HEK293 (cell line): ENCODE results near the gene ANP32B.
"Not testable (repeated sequence)": the region's sequence is repeated elsewhere in the genome, so short reads cannot be mapped to it uniquely, and the experiment has no call there.

Source experiments
- CTCF ChIA-PET: fragments of 350-600 bp; formaldehyde crosslinking; extraction: SDS; loops from one replicate; lab custom pipeline; 2021; ENCODE audit warnings: antibody characterized with exemption; lab: Yijun Ruan, JAX
- POLR2A ChIA-PET: fragments of 300-600 bp; formaldehyde crosslinking; extraction: SDS; loops from one replicate; lab custom pipeline; 2020; ENCODE audit warnings: antibody characterized with exemption, inconsistent platforms; lab: Yijun Ruan, JAX
- H3K27ac ChIP-seq: fragments of 200-500 bp; sonication (Bioruptor generic); 2 replicates; pipeline ENCODE4 v1.5.1; 2014; ENCODE audit warnings: low read depth, low read length, control low read depth, inconsistent platforms; ENCODE audit errors: extremely low read depth
- H3K36me3 ChIP-seq, 2 experiments: fragments of 200-500 bp in 1 of 2; sonication (Bioruptor generic) in 1 of 2; 1 replicate in 1 of 2; 2 replicates in 1 of 2; pipeline ENCODE4 v1.5.1; 2014 to 2017; ENCODE audit warnings: inconsistent platforms in 2 of 2, low read length in 2 of 2; ENCODE audit not compliant: control insufficient read depth in 2 of 2, insufficient read depth in 1 of 2
- H3K4me1 ChIP-seq: fragments of 200-500 bp; sonication (Bioruptor generic); 2 replicates; pipeline ENCODE4 v1.5.1; 2014; ENCODE audit warnings: mild to moderate bottlenecking, low read length, inconsistent platforms; ENCODE audit not compliant: control insufficient read depth, insufficient read depth
- H3K4me3 ChIP-seq: 2 replicates; pipeline ENCODE4 v1.5.1; 2011; ENCODE audit warnings: low read depth, mild to moderate bottlenecking, control low read depth, low read length, moderate library complexity
- H3K9me3 ChIP-seq: fragments of 200-500 bp; sonication (Bioruptor generic); 2 replicates; pipeline ENCODE4 v1.5.1; 2014; ENCODE audit warnings: low read depth, low read length, inconsistent platforms; ENCODE audit not compliant: control insufficient read depth, insufficient read depth
- HIC1 ChIP-seq: fragments of 450-650 bp; formaldehyde crosslinking; IDR thresholded peaks from 2 replicates; pipeline ENCODE4 v1.5.1; 2016; ENCODE audit warnings: missing biosample characterization, missing genetic modification characterization
- PBX3 ChIP-seq: sonication (generic); formaldehyde crosslinking; IDR thresholded peaks from 2 replicates; pipeline ENCODE4 v1.8.1; 2022; ENCODE audit warnings: mild to moderate bottlenecking, moderate library complexity, missing genetic modification reagents
- ZBTB48 ChIP-seq: fragments of 450-650 bp; formaldehyde crosslinking; IDR thresholded peaks from 2 replicates; pipeline ENCODE4 v1.5.1; 2016; ENCODE audit warnings: missing biosample characterization, missing genetic modification characterization
- ZFP41 ChIP-seq: fragments of 450-650 bp; formaldehyde crosslinking; IDR thresholded peaks from 2 replicates; pipeline ENCODE4 v1.5.1; 2016; ENCODE audit warnings: missing biosample characterization, missing genetic modification characterization, borderline replicate concordance
- ZNF114 ChIP-seq: fragments of 450-650 bp; formaldehyde crosslinking; IDR thresholded peaks from 2 replicates; pipeline ENCODE4 v1.5.0; 2017; ENCODE audit warnings: missing biosample characterization, missing genetic modification characterization
- ZNF155 ChIP-seq: fragments of 450-650 bp; formaldehyde crosslinking; IDR thresholded peaks from 2 replicates; pipeline ENCODE4 v1.5.1; 2016; ENCODE audit warnings: missing biosample characterization, missing genetic modification characterization
- ZNF16 ChIP-seq: fragments of 450-650 bp; formaldehyde crosslinking; IDR thresholded peaks from 2 replicates; pipeline ENCODE4 v1.5.1; 2016; ENCODE audit warnings: low read depth, missing biosample characterization, missing genetic modification characterization
- ZNF274 ChIP-seq, 2 experiments: fragments of 200-500 bp in 1 of 2; fragments of 450-650 bp in 1 of 2; sonication (Bioruptor generic) in 1 of 2; formaldehyde crosslinking in 1 of 2; IDR thresholded peaks; 2 replicates each; pipeline versions ENCODE4 v1.5.1 to v1.6.1; 2014 to 2016; ENCODE audit warnings: borderline replicate concordance in 1 of 2, inconsistent platforms in 1 of 2, low read length in 1 of 2, missing biosample characterization in 1 of 2, missing genetic modification characterization in 1 of 2
- ZNF292 ChIP-seq: fragments of 450-650 bp; formaldehyde crosslinking; IDR thresholded peaks from 2 replicates; pipeline ENCODE4 v1.5.1; 2016; ENCODE audit warnings: low read depth, missing biosample characterization, missing genetic modification characterization, borderline replicate concordance
- ZNF311 ChIP-seq: fragments of 450-650 bp; formaldehyde crosslinking; IDR thresholded peaks from 2 replicates; pipeline ENCODE4 v1.5.1; 2017; ENCODE audit warnings: missing biosample characterization, missing genetic modification characterization, borderline replicate concordance
- ZNF324 ChIP-seq: fragments of 450-650 bp; formaldehyde crosslinking; IDR thresholded peaks from 2 replicates; pipeline ENCODE4 v1.5.1; 2016; ENCODE audit warnings: missing biosample characterization, missing genetic modification characterization
- ZNF596 ChIP-seq: fragments of 450-650 bp; IDR thresholded peaks from 2 replicates; pipeline ENCODE4 v1.5.0; 2018; ENCODE audit warnings: missing biosample characterization, mild to moderate bottlenecking, missing genetic modification characterization, moderate library complexity
- ZNF629 ChIP-seq: fragments of 450-650 bp; formaldehyde crosslinking; IDR thresholded peaks from 2 replicates; pipeline ENCODE4 v1.5.1; 2017; ENCODE audit warnings: missing biosample characterization, missing genetic modification characterization
- ZNF664 ChIP-seq: fragments of 450-650 bp; formaldehyde crosslinking; IDR thresholded peaks from 2 replicates; pipeline ENCODE4 v1.5.1; 2016; ENCODE audit warnings: missing biosample characterization, missing genetic modification characterization
- ZNF785 ChIP-seq: fragments of 450-650 bp; formaldehyde crosslinking; IDR thresholded peaks from 2 replicates; pipeline ENCODE4 v1.5.1; 2016; ENCODE audit warnings: missing biosample characterization, missing genetic modification characterization
- TF ChIP-seq, protein P1 (sequence below): fragments of 450-650 bp; formaldehyde crosslinking; IDR thresholded peaks from 2 replicates; pipeline ENCODE4 v1.5.1; 2016; ENCODE audit warnings: missing biosample characterization, missing genetic modification characterization

The ANP32B gene

DNA sequence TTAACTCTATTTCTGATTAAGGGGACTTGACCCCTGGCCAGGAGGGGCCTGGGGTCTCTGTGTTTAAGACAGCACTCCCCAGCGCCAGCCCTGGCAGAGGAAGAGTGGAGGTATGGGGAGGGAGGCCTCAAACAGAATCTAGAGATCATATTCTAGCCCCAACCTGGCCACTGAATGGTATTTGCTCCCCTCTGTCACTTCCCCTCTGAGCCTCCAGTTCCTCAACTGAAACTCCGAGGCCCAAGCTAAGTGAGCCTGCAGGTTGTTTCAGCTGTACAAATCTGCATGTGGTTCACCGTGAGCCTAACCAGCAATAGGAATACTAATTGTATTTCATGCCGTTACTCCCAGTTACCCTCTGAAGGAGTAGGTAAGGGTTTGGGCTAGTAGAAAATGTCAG lies 36.0 kb downstream of the ANP32B start (continued):
- no peak for TF ChIP-seq ZNF664 (tag by site-specific recombination)

- ChIA-PET POLR2A (interaction anchor here (0.6 to 0.8 kb wide), 3 partner anchors 98 to 776 kb away, joined by 3 read pairs; partner anchors contain the start of gene TRMO), CTCF (interaction anchor here (0.5 to 1.3 kb wide), 5 partner anchors 13 to 98 kb away, joined by 3 to 11 read pairs (median 3); partner anchors contain the start of gene TRMO)
- peaks cover 11 to 62% of the 10 kb centered on the region in 2 experiments for H3K36me3 ChIP-seq
- not testable (repeated sequence) for H3K9me3 ChIP-seq, H3K27ac ChIP-seq, H3K4me1 ChIP-seq, H3K4me3 ChIP-seq
Observed at GRCh38 chr9:98019869-98020268, 36.7 kb downstream of the ANP32B start.

GRCh38 chr9:98020476-98021145 lies 37.5 kb downstream of the ANP32B start:
- POLR2A ChIA-PET, result interaction anchor here (0.6 to 1.3 kb wide), 4 partner anchors 12 to 98 kb away, joined by 3 to 6 read pairs (median 4); partner anchors contain the start of genes NANS and TRMO
- Histone ChIP-seq H3K4me1 (no peaks in the 10 kb centered on the region), H3K4me3 (no peak overlapping the region), H3K36me3 (peaks cover 6 to 55% of the 10 kb centered on the region in 2 experiments; a peak in 2 of 3 replicates), H3K9me3 (no peaks in the 10 kb centered on the region), H3K27ac (no peak overlapping the region)
- TF ChIP-seq PBX3 (CRISPR knock-in tag) (no peak), ZNF785 (tag by site-specific recombination) (no peak), ZNF596 (tag by site-specific recombination) (no peak), ZNF114 (tag by site-specific recombination) (no peak), ZNF274 (IDR thresholded peaks at IDR 0.05; ENCODE audit: low read length) (no peak), ZNF274 (tag by site-specific recombination; IDR thresholded peaks at IDR 0.05; ENCODE audit: borderline replicate concordance) (no peak)
- TF ChIP-seq, protein P1, sequence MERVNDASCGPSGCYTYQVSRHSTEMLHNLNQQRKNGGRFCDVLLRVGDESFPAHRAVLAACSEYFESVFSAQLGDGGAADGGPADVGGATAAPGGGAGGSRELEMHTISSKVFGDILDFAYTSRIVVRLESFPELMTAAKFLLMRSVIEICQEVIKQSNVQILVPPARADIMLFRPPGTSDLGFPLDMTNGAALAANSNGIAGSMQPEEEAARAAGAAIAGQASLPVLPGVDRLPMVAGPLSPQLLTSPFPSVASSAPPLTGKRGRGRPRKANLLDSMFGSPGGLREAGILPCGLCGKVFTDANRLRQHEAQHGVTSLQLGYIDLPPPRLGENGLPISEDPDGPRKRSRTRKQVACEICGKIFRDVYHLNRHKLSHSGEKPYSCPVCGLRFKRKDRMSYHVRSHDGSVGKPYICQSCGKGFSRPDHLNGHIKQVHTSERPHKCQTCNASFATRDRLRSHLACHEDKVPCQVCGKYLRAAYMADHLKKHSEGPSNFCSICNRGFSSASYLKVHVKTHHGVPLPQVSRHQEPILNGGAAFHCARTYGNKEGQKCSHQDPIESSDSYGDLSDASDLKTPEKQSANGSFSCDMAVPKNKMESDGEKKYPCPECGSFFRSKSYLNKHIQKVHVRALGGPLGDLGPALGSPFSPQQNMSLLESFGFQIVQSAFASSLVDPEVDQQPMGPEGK (tag by site-specific recombination), result no peak
- CTCF ChIA-PET, result interaction anchor here (0.5 to 1.2 kb wide), 5 partner anchors 12 to 85 kb away, joined by 3 to 11 read pairs (median 3); no protein-coding TSS in a partner anchor

DNA sequence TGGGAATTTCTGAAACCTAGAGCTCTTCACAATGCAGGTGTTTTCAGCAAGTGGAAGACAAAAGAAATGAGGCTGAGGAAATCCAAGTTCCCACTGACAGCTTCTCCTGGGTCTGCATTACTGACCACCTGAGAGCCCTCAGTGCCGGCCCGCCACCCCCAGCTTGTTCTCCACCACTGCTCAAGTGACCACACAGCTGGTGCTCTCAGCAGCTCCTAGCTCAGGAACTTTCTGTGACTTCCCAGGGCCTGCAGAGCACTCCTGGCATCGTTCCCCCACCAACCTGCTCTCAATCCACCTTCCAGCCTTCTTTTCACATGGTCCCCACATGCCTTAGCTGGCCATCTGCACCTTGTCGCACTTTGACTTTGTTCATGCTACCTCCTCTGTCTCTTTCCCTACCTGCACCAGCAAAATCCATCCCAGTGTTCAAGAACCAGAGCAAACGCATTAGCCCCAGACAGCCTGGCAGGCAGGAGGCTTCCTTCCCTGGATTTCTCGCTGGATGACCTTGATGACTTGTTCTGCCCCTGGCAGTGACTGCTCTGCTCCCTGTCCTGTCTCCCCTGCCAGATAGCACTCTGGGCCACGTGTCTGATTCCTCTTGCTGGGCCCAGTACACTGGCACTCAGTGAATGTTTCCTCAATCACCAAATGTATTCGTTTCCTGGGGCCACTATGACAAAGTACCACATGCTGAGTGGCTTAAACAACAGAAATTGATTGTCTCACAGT lies 38.3 kb downstream of the ANP32B start:
- peaks cover 0 to 47% of the 10 kb centered on the region in 2 experiments; a peak in 2 of 3 replicates for H3K36me3 ChIP-seq
- POLR2A ChIA-PET, result interaction anchor here (1.0 to 1.3 kb wide), 2 partner anchors 21 to 35 kb away, joined by 4 to 5 read pairs; partner anchors contain the start of gene NANS

DNA sequence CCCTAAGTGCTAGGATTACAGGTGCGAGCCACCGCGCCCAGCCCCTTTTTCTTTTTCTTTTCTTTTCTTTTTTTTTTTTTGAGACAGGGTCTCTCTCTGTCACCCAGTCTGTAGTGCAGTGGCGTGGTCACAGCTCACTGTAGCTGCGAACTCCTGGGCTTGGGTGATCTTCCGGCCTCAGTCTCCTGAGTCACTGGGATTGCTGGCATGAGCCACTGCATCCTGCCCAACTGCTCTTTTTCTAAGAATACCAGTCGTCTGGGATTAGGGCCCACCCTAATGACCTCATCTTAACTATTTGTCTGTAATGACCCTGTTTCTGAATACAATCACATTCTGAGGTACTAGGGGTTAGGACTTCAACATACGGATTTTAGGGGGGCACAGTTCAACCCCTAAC lies 39.3 kb downstream of the ANP32B start:
- TF ChIP-seq ZNF311 (no peak), ZBTB48 (tag by site-specific recombination) (no peak), HIC1 (tag by site-specific recombination) (no peak), ZNF16 (tag by site-specific recombination) (no peak), ZFP41 (tag by site-specific recombination) (no peak), ZNF629 (tag by site-specific recombination) (no peak), ZNF324 (no peak)
- TF ChIP-seq, all 188 proteins: peak for 0
- POLR2A ChIA-PET, result no interaction called here
- CTCF ChIA-PET, result interaction anchor here (2.5 kb wide), 1 partner anchor 12 kb away, joined by 8 read pairs; no protein-coding TSS in a partner anchor
- H3K9me3 ChIP-seq, result no peaks in the 10 kb centered on the region
- H3K36me3 ChIP-seq, result peaks cover 0 to 37% of the 10 kb centered on the region in 2 experiments; a peak in 2 of 3 replicates
- H3K4me1 ChIP-seq, result no peaks in the 10 kb centered on the region
- H3K4me3 ChIP-seq, result no peak overlapping the region
- H3K27ac ChIP-seq, result no peak overlapping the region

More for the DNA sequence above, 38.3 kb downstream of the ANP32B start:
- H3K9me3 ChIP-seq, result no peaks in the 10 kb centered on the region
- CTCF ChIA-PET, result interaction anchor here (0.6 to 1.2 kb wide), 2 partner anchors 11 to 15 kb away, joined by 3 to 4 read pairs; no protein-coding TSS in a partner anchor
- no peaks in the 10 kb centered on the region for H3K4me1 ChIP-seq
- no peak overlapping the region for H3K27ac ChIP-seq
- H3K4me3 ChIP-seq, result no peak overlapping the region
- no peak for TF ChIP-seq ZNF155 (tag by site-specific recombination)
- TF ChIP-seq ZNF292 (tag by site-specific recombination), result no peak
- no peak for TF ChIP-seq ZNF596 (tag by site-specific recombination)
